NCI-H446 treated with DMSO at 0.1 percent for 48 hours (cell line): ENCODE measurements around the gene WDR5B.
"Not testable (repeated sequence)": the region's sequence is repeated elsewhere in the genome, so short reads cannot be mapped to it uniquely, and the experiment has no call there.

Experiments
- DNase-seq: peaks from one replicate; lab custom pipeline; 2025; lab: John Stamatoyannopoulos, UW

The WDR5B gene

DNA sequence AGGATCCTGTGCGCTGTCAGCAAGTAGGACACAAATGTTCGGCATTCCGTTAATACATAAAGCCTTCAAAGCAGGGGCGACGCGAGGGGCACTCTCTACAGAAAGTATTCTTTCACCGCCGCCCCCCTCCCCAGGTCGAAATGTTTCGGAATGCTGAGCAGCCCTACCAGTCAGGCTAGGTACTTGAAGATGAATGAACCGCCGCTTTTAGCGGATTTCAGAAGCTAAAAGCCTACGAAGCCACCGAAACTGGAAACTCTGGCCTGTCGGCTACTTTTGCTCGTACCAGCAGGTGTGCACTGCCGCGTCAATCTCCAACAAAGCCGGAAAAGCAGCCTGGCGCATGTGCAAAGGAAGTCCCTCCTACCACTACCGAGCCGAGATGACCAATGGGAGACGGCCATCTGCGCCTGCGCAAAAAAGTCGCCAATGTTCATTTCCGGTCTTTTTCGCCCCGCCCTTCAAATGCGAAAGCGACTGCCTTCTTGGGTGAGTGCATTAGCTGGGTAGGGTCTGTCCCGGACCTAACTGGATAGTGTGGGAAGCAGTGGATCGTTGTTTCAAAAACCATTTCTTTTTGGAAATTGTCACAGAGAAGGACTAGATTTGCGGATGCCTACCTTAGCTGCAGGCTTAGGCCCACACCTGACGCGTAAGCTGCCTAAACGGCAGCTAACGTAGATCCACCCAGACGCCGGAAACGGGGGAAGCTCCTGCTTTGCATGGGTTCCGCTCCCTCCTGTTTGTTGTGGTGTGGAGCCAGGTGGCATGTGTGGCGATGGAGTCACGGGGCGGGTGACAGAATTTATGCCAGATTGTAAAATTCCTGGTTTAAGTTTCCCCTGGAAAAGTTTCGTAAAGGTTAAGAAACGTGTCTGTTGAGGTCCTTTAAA, at the start of gene WDR5B:
Gene WDR5B (minus strand): TSS at position 301 of the 893 bp plus-strand sequence. CDS start 534 bp downstream, outside the sequence.
- no peak for DNase-seq

DNA sequence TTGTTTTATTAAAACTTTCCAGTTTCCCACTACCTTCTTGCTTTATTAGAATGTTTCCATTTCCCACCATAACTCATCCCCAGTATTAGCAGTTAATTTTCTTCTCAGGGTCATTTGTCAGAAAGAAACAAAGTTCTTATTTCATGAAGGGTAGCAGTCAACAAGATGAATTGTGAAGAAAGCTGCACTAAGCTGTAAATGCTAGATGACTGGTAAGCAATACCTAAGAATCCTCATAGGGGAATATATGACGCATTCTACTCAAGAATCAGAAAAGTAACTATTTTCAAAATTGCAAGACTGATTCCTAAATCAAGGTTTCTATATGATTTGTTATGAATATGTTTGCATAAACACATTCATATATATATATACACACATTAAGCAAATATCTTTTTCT, 48.8 kb upstream of the WDR5B start:
- DNase-seq, result no peak

DNA sequence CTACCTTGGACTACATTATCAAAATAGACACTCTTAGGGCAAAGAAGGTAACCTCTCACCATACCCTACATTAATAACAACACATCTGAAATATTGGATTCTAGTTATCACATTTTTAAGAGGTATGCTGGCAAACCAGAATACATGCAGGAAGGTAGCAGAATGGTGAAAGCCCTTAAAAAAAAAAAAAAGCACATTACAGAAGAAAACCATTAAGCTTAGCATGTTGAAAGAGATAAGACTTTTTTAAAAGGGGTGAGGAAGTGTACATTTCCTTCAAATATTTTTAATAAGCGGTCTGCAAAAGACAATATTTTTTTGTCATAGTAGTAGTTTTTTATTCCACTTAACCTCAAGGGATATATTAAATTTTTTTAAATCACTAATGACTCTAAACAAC, 46.5 kb upstream of the WDR5B start:
- DNase-seq, result no peak

DNA sequence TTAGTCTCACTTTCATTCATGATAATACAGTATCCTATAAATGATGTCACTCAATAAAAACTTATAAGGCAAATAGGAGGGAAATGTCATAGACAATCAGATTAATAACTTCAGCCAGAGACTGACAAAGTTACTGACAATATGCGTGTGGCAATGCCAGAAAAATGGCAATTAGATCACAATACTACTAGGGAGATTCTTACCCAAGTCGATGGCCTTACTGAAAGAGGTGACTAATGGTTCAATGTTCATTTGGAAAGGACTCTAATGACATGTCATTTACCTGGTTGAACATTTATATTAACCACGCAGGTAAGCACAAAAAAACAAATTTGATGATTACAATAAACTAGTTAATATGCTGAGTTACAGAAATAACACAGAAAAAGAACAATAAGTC, 45.9 kb upstream of the WDR5B start:
- no peak for DNase-seq

DNA sequence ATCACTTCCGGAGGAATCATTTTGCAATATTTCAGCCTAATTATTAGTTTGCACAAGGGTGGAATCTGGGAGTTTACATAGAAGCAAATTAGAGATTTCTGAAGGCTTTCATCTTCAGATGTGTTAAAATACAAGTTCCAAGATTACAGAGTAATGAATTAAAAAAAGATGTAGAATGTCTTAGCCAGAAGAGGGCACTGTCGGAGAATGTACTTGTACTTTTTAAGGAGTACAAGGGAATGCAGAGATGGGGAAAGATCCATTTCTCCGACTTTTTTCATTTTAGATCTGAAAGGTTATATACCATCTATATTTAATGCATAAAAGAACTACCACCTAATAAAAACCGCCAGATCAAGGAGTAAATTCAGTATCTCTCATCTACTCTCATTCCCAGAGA, 43.1 kb upstream of the WDR5B start:
- no peak for DNase-seq

DNA sequence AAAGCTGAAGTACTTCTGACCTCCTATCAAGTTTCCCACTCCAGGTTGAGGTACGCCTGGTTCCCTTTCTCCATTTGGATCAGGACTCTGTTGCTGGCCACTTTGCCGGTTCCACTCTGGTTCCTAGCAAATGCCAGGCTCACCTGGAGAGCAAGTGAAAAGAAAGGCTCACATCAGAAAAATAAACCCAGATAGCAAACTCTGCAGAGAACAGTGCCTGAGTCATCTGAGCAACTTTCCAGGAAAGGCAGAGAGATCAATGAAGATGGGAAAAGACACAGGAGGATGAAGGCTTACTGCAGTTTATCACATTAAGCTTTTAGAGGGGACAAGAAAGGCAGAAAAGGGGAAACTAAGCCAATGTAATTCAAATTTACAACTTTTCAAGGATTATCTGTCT, 41.8 kb upstream of the WDR5B start:
- DNase-seq, result no peak

DNA sequence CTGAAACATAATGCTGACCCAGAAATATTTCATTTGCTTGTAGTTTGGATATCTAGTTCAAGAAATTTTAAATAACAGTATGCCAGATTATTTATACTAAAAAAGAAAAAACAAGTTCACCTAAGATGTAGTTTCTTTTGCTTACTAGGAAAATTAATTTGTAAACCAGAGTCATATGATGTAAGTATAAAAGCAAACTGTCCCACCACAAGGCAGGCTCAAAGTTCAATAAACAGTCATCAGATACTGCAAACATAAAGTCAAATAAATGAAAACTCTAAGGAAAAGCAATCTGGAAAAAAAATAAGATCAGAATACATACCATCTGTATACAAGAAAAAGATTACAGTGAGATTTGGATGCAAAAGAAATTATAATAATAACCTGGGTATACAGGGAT, 40.2 kb upstream of the WDR5B start:
- no peak for DNase-seq

DNA sequence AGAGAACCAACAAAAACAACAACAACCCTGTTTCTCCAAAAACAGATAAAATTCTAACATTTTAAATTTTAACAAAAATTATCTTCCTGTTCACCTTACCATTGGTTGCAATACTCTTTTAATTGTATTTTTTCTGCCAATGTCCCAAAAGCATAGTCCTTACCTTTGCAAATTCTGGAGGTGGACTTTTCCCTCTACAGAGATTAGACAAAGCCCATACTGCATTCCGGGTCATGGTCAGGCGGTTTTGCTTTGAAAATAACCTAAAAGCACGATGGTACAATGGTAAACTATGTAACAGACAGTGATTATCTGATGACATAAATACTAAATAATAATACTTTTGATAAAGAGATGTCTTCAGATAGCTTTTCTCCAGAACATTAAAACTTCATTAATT, 35.5 kb upstream of the WDR5B start:
- DNase-seq, result no peak

DNA sequence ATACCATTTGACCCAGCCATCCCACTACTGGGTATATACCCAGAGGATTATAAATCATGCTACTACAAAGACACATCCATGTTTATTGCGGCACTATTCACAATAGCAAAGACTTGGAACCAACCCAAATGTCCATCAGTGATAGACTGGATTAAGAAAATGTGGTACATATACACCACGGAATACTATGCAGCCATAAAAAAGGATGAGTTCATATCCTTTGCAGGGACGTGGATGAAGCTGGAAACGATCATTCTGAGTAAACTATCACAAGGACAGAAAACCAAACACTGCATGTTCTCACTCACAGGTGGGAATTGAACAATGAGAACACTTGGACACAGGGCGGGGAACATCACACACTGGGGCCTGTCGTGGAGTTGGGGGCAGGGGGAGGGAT, 32.4 kb upstream of the WDR5B start:
- DNase-seq, result not testable (repeated sequence)

DNA sequence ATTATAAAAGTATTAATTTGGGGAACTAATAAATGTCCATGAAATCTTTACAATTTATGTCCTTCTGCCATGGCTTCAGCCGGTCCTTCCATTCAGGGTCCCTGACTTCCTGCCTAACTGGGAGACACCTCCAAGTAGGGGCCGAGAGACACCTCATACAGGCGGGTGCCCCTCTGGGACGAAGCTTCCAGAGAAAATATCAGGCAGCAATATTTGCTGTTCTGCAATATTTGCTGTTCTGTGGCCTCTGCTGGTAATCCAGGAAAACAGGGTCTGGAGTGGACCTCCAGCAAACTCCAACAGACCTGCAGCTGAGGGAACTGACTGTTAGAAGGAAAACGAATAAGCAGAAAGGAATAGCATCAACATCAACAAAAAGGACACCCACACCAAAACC, 28.6 kb upstream of the WDR5B start:
- not testable (repeated sequence) for DNase-seq

DNA sequence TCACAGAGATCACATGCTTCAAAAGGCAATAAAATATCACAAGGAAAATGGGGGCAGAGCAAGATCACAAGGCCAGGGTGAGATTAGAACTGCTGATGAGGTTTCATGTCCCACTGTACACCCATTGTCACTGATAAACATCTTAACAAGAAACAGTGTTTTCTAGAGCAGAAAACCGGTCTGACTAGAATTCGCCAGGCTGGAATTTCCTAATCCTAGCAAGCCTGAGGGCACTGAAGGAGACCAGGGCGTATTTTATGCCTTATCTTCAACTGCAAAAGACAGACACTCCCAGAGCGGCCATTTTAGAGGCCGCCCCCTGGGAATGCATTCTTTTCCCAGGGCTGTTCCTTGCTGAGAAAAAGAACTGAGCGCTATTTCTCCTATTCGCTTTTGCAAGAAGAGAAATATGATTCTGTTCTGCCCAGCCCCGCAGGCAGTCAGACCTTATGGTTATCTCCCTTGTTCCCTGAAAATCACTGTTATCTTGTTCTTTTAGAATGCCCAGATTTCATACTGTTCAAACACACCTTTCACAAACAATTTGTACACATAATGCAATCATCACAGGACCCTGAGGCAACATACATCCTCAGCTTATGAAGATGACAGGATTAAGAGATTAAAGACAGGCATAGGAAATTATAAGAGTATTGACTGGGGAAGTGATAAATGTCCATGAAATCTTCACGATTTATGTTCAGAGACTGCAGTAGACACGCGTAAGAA, 28.1 kb upstream of the WDR5B start:
- DNase-seq, result not testable (repeated sequence)

DNA sequence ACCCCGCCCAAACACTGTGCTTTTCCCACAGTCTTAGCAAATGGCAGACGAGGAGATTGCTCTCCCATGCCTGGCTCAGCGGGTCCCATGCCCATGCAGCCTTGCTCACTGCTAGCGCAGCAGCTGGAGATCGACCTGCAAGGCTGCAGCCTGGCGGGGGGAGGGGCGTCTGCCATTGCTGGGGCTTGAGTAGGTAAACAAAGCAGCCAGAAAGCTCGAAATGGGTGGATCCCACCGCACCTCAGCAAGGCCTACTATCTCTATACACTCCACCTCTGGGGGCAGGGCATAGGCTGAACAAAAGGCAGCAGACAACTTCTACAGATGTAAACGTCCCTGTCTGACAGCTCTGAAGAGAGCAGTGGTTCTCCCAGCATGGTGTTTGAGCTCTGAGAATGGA, 27.2 kb upstream of the WDR5B start:
- no peak for DNase-seq

DNA sequence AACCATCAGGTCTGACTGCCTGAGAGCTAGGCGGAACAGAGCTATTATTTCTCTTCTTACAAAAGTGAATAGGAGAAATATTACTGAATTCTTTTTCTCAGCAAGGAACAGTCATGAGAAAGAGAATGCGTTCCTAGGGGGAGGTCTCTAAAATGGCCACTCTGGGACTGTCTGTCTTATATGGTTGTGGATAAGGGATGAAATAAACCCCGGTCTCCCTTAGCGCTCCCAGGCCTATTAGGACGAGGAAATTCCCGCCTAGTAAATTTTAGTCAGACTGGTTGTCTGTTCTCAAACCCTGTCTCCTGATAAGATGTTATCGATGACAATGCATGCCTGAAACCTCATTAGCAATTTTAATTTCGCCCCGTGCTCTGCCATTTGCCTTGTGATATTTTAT, 20.1 kb upstream of the WDR5B start:
- DNase-seq, result no peak

DNA sequence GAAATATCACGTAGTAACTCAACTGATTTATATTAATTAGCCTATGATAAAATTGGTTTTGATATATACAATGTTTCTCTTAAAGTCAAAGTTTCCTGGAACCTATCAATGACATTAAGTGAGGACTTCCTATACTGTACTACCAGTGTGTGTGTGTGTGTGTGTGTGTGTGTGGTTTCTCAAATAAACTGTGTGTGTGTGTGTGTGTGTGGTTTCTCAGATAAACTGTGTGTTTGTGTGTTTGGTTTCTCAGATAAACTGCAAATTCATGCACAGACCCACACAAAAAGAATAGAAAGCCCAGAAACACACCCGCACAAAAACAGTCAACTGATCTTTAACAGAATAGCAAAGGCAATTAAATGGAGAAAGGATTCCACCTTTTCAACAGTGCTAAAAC, 14.5 kb upstream of the WDR5B start:
- DNase-seq, result no peak

DNA sequence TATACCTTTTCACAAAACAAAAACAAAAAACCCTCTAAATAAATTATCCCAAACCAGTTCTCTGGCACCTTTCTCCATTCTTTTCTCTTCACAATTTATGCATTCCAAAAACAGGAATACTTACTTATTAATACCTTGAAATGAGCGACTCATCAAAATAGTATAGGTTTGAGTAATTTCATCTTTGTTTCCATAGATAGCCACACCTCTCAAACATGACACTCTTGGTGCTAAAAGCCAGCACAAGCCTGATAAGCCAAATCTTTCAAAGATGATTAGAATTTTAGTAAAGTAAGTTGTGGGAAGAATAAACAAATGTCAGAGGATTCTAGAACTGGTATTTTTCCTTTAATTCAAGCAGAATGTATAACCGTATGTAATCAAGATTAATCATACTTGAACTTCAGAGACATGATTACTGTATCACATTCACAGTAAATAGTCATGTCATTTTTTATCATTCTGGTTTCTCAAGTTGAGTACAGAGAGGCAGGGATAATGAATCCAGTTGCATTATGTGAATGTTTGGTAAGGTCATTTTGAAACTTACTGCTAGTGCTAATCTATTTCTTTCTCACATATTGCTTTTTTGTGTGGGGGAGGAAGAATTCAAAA, 12.1 kb upstream of the WDR5B start:
- no peak for DNase-seq

DNA sequence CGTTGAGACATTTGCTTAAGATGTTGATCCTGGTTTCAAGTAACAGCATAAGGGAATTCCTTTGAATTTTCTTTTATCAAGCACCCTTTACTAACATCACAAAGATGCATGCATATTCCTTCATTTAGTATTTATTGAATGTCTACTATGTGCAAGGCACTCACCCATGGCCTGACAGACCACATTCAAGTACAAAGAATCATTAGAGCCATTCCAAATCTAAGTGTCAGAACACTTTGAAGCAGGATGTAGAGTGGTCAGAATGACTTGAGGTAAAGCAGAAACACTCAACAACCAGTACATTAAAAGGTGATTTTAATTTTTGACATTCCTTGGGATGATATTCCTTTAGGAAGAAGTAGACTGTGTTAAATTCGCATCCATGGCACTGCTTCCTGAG, 6.0 kb upstream of the WDR5B start:
- no peak for DNase-seq

DNA sequence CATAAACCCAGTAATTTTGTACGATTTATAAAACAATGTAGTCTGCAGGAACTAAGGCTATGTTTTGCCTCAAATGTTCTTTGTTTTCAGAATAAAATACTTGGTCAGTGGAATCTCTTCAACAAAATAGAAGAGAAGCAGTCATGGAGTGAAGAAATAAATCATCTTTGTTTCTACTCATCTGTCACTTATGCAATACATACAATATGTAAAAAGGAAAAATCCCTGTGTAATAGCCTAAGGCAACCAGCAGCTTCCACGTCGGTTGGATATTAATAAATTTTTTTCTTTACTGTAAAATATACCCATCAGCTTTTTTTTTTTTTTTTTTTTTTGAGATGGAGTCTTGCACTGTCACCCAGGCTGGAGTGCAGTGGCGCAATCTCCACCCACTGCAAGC, 5.2 kb upstream of the WDR5B start:
- no peak for DNase-seq

DNA sequence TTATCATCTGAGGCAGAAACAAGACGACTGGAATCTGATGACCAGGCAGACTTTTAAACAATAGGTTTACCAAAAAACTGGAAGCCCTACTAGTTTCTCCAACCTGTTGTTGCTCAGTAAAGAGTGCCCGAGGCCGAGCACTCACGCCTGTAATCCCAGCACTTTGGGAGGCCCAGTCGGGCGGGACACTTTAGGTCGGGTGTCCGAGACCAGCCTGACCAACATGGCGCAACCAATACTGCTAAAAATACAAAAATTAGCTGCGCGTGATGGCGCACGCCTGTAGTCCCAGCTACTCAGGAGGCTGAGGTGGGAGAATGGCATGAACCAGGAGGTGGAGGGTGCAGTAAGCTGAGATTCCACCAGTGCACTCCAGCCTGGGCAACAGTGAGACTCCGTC, 1.1 kb upstream of the WDR5B start:
- DNase-seq, result no peak

DNA sequence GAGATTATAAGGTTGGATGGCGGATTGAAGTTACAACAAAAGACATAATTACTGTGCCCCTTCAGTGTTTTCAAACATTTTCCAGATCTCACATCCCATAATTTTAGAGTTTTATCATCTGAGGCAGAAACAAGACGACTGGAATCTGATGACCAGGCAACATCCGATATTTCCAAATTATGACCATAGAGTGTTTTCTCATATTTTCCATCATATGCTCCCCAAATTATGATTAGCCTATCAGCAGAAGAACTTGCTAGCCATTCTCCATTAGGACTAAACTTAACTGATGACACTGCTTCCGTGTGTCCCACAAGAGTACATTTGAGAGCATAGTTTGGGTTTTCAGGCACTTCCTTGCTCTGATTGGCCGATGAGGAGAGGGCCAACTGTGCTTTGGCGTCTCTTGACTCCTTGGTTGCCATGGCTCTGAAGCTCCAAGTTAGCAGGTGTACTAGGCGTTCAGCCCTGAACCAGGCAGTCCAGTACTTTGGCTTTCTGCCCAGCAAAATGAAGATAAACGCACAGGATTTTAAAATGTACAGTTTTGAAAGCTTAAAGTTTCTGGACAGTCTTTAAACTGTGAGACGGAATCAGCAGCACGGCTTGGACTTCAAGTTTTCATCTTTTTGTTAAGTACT, 638 bp downstream of the WDR5B start:
- DNase-seq, result no peak

DNA sequence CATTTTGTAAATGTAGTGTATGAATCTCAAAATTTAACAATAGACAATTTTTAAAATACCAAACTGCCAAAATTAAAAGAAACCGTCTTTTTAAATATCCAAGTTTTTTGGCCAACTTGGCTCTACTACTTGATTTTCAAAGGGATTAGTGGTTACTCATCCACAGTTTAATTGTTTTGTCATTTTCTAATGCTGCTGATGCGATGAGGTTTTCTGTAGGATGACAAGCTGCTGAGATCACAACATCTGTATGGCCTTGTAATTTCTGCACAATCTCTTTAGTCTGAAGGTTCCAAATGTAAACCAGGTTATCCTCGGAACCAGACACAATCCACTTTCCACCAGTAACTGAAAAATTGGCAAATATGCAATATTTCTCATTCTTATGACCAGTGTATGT, 1.5 kb downstream of the WDR5B start:
- DNase-seq, result no peak

DNA sequence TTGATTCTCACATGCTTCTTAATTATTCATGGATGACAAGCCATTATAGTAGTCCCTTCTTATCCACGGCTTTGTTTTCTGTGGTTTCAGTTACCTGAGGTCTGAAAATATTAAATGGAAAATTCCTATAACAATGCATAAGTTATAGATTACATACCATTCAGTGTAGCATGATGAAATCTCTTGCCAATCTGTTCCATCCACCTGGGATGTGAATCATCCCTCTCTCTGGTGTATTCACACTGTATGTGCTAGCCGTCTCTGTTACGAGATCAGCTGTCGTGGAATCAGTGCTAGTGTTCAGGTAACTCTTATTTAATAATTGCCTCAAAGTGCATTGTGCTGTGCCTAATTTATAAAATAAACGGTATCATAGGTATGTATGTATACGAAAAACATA, 5.2 kb downstream of the WDR5B start:
- no peak for DNase-seq

DNA sequence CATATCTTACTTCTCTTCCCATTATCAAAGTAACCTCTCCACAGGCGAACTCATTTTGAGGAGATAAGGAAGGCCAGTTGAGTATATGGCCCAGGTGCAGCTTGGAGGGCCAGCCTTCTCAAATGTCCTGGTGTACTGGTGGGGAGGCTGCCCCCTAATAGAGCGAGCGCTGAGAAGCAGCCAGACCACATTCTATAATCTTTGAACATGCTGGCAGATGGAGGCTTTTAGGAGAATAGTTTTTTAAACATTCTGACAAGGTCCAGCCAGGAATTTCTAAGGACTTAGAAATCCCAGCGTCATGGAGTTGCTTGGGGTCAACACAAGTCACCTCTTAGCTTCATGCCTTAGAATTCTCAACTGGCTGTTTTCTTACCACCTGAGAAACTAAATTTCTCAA, 5.8 kb downstream of the WDR5B start:
- DNase-seq, result no peak

DNA sequence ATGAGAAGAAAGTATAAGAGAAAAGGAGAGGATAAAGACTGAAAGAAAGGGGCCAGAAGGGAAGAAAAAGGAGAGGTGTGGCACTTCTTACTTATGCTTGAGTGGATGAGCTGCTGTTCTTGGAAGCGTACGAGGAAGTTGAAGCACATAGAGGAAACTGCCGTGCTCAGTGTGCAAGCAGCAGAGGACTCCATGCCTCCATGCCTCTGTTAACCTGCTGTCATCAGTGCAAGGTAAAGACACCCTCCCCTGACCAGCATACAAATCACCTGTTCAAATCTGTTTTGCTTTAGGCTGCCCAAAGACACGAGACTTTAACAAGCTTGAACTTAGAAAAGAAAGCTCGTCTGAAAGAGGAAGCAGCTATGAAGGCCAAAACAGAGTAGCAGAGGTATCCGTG, 6.4 kb downstream of the WDR5B start:
- DNase-seq, result no peak
